RPMI8226 (cell line): ENCODE results near the gene KRTAP12-4.
"Not testable (repeated sequence)": the region's sequence is repeated elsewhere in the genome, so short reads cannot be mapped to it uniquely, and the experiment has no call there.

Experiments used
- DNase-seq: peaks from one replicate; pipeline ENCODE4 v3.0.0-alpha.2; 2015

KRTAP12-4 gene

DNA sequence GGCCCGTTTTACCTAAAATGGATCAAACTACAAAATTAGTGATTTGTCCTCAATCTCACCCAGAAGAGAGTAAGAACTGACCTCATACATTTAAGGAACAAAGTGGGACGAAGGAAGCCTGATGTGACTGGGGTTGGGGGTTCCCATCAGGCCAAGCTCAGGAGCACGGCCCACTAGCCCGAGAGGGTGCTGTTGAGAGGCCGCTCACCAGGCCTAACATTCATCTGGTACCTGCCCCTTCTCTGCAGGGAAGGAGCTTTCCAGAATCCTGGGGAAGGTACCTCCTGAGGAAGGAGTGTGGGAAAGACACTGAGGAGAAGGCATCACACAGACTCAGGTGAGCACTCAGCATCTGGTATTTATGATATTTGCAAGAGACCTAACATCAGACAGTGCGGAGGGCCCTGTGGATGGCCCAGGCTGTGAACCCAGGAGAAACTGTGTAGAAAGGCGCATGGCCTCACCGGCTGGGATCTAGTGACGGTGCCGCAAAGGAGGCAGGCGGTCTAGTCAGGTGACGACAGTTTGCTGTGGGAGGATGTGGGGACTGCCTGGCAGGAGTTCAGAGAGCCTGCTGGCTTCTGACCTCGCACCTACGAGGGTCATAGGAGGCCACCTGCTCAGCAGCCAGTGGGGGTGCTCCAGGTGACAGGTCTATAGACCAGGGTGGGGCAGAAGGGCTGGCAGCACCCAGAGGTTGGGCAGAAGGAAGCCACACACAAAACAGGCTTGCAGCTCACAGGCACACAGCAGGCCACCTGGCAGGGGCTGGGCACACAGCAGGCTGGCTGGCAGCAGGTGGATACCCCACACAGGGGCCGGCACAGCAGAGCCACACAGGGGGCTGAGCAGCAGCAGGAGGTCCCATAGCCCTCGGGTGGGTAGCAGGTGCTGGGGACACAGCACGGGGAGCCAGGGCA is 543 bp downstream of the KRTAP12-4 start:
- DNase-seq = peak; percentile 78

DNA sequence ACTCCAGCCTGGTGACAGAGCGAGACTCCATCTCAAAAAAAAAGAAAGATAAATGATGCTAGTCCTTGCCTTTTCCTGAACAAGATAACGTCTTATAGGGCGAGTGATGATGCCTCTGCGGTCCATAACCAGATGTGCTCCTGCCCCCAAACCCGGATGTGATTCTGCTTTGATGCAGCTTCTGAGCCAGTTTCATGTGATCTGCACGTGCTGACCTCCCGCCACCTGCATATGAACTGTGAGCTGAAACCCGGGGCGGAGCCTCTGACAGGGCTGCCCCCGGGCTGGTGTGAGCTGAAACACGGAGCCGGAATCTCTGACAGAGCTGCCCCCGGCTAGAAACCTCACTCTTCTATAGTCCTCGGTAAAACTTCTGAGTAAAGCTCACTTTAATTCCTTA is 1.3 kb downstream of the KRTAP12-4 start:
- peak; percentile 54 for DNase-seq

DNA sequence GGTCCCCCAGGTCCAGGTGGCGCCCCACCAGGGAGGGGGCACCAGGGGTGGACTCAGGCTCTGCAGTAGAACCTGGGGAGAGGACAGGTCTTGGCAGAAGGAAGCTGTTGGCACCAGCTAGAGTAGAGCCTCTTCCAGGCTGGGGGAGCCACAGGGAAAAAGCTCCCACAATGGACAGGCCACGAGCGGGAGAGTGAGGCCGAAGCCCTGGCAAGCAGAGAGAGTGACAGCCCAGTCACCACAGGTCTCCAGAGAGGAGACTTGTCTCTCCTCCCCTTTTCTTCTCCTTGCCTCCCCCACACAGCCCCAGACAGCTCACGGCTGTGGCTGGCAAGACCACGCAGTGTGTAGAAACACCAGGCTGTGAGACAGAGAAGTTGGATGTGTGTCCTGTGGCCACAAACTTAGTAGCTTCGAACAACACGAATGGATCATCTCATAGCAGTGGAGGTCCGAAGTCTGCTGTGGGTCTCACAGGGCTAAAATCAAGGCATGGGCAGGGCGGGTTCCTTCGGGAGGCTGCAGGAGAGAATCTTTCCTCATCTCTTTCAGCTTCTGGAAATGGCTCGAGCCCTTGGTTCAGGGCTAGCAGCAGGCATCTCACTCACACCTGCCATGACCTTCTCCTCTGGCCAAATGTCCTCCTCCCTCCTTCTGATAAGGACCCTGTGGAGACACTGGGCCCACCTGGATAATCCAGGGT is 3.3 kb downstream of the KRTAP12-4 start:
- DNase-seq = no peak

GRCh38 chr21:44650265-44650972 is 4.0 kb downstream of the KRTAP12-4 start:
- DNase-seq = no peak

DNA sequence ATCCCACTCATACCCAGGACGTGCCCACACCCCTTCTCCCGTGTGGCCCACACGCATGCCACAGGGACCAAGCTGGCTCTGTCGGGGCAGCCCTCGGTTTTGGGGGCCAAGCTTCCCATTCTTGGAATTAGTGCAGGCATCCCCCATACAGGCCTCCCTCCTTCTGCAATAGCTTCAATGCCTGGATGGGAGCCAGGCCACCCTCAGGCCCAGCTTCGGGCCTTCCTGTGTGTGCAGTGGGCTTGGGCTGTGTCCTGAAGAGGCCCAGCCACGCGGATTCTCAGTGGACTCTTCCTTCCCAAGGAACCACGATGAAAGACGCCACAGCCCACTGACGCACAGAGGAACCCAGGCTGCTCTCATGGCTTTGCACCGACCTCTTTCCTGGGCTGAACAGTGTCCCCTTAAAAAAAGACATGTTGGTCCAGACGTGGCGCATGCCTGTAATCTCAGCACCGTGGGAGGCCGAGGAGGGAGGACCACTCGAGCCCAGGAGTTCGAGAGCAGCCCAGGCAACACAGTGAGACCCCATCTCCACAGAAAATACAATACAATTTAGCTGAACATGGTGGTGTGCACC is 4.8 kb downstream of the KRTAP12-4 start:
- no peak for DNase-seq

GRCh38 chr21:44648557-44649311 is 5.7 kb downstream of the KRTAP12-4 start:
- no peak for DNase-seq

GRCh38 chr21:44647222-44647552 is 7.3 kb downstream of the KRTAP12-4 start:
- no peak for DNase-seq

GRCh38 chr21:44646366-44647221 is 7.9 kb downstream of the KRTAP12-4 start, which contains the start of gene KRTAP10-11:
KRTAP10-11 (plus strand) TSS chr21:44646414; CDS start chr21:44646459, 45 bp downstream.
- DNase-seq = peak; percentile 33

DNA sequence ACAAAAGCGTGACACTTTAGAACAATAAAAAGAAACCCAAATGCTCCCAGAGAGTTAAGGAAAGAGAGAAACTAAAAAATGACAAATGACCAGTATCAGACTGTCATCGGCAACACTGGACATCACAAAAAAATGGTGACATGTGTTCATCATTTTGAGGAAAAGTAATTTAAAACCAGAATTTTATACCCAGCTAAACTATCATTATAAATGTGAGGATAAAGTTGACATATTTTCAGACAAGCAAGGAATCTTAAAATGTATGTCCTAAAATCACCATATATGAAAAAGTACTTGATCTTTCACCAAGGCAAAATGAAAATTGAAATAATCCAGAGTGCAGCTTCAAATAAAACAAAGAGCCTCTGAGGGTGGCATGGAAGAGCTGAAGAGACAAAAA is 9.6 kb downstream of the KRTAP12-4 start:
- DNase-seq = no peak

DNA sequence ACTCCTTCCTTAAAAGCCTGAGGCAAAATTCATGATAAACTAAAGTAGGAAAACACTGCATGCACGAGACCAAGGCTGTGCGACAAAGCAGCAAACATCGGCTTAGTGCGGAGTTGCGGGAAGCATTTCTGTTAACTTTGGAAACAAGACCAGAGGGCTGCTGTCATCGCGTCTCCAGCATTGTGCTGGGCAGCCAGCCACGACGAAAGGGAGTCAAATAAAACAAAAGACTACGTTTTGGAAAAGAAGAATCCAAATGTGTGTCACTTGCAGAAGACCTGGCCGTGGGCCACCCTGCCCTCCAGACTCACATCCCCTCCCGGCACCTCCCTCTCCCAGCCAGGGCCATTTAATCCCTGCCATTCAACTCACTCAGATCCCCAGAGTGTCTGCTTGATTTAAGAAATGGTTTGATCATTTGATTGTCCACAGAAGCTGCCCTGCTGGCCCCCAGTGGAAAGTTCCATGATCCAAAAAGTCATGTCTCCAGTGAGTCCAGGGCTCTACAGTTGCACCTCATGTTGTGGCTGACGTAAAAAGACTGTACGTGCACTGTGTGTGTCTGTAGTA is 10.6 kb downstream of the KRTAP12-4 start:
- DNase-seq = no peak

- no peak for DNase-seq
Observed at GRCh38 chr21:44640761-44641160, 13.7 kb downstream of the KRTAP12-4 start.

DNA sequence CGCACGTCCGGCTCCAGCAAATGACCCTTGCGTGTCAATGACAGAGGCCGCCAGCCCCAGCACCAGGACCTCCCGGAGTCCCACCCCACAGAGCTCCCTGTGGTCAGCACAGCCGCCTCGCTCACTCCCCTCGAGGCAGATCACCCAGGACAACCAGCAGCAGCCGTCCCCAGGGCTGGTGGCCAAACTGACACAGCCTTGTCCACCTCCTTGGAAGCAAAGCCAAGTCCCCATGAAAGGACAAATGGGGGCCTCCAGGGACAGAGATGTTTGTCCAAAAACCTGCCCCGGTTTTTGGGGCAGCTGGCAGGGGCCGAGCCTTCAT is 15.2 kb downstream of the KRTAP12-4 start:
- DNase-seq = no peak

GRCh38 chr21:44638506-44639330 is 15.7 kb downstream of the KRTAP12-4 start:
- not testable (repeated sequence) for DNase-seq

DNA sequence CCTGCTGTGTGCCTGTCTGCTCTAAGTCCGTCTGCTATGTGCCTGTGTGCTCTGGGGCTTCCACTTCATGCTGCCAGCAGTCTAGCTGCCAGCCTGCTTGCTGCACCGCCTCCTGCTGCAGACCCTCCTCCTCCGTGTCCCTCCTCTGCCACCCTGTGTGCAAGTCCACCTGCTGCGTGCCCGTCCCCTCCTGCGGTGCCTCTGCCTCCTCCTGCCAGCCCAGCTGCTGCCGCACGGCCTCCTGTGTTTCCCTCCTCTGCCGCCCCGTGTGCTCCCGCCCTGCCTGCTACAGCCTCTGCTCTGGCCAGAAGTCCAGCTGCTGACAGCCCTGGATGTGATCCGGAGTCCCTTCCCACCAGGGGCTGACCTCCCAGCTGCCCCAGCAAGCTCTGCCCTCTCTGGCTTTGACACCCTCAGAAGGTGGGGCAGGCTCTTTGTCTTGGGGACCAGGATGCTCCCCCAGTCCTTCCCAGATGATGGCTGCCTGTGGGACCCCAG is 16.6 kb downstream of the KRTAP12-4 start:
- DNase-seq = not testable (repeated sequence)

GRCh38 chr21:44637018-44637850 is 17.2 kb downstream of the KRTAP12-4 start, which contains the start of gene KRTAP10-10:
KRTAP10-10 (plus strand) TSS chr21:44637356; CDS start chr21:44637418, 62 bp downstream.
- no peak for DNase-seq

- no peak for DNase-seq
Observed at GRCh38 chr21:44636209-44637017, 18.0 kb downstream of the KRTAP12-4 start.

- no peak for DNase-seq
Observed at GRCh38 chr21:44632067-44632466, 22.4 kb downstream of the KRTAP12-4 start.

GRCh38 chr21:44630440-44630839 is 24.0 kb downstream of the KRTAP12-4 start:
- DNase-seq = no peak
